Stimulated activated CD4-positive, alpha-beta T cell treated with anti-CD3 and anti-CD28 coated beads, Interleukin-12 subunit alpha, Interleukin-12 subunit beta, amount 100 ng/mL, for 48 hours (primary cell): ENCODE measurements around the gene HS6ST1.

Experiments
- DNase-seq, 3 donors: peaks; one replicate each; pipeline ENCODE4 v3.0.0-alpha.2; 2020; ENCODE audit warnings: low read depth in 2 of 3, low spot score in 1 of 3

HS6ST1 gene

GRCh38 chr2:128250229-128251025, 68.2 kb downstream of the HS6ST1 start:
- DNase-seq = no peak

GRCh38 chr2:128249555-128249954, 69.1 kb downstream of the HS6ST1 start:
- DNase-seq = no peak

GRCh38 chr2:128245813-128246212, 72.9 kb downstream of the HS6ST1 start:
- DNase-seq = no peak

GRCh38 chr2:128241896-128242295, 76.8 kb downstream of the HS6ST1 start:
- DNase-seq = no peak

GRCh38 chr2:128237911-128238697, 80.6 kb downstream of the HS6ST1 start:
- no peak for DNase-seq

- no peak for DNase-seq
Measured at GRCh38 chr2:128237081-128237534, 81.6 kb downstream of the HS6ST1 start.

GRCh38 chr2:128236491-128237035, 82.1 kb downstream of the HS6ST1 start:
- DNase-seq = no peak

GRCh38 chr2:128235581-128235980, 83.1 kb downstream of the HS6ST1 start:
- DNase-seq = no peak

- no peak for DNase-seq
Measured at GRCh38 chr2:128234613-128235012, 84.1 kb downstream of the HS6ST1 start.

- no peak for DNase-seq
Measured at GRCh38 chr2:128233790-128234395, 84.8 kb downstream of the HS6ST1 start.

GRCh38 chr2:128232965-128233789, 85.5 kb downstream of the HS6ST1 start:
- DNase-seq = peak; percentile 72 to 84 (median 78)

- DNase-seq = no peak
Measured at GRCh38 chr2:128228894-128229293, 89.8 kb downstream of the HS6ST1 start.

- no peak for DNase-seq
Measured at GRCh38 chr2:128227862-128228261, 90.8 kb downstream of the HS6ST1 start.

- DNase-seq = no peak
Measured at GRCh38 chr2:128219891-128220290, 98.8 kb downstream of the HS6ST1 start.

GRCh38 chr2:128217671-128218070, 101.0 kb downstream of the HS6ST1 start:
- DNase-seq = no peak

GRCh38 chr2:128215897-128216642, 102.6 kb downstream of the HS6ST1 start:
- DNase-seq = no peak
